HepG2 (cell line): ENCODE measurements around the gene HMG20B. TPM values are rescaled to one million over a fixed set of nuclear protein-coding genes. Genes with fewer than 3 reads are reported as not detected.

ENCODE experiments used
- ATF2 ChIP-seq: sonication (generic); formaldehyde crosslinking; IDR thresholded peaks from 2 replicates; pipeline ENCODE4 v1.4.0; 2020; ENCODE audit warnings: missing genetic modification reagents
- FIP1L1 ChIP-seq: fragments of 200-400 bp; formaldehyde crosslinking; IDR thresholded peaks from 2 replicates; pipeline ENCODE4 v1.6.1; 2018; ENCODE audit warnings: low read depth, mild to moderate bottlenecking, low read length, moderate library complexity, borderline replicate concordance; ENCODE audit not compliant: insufficient read depth
- HNRNPL ChIP-seq: fragments of 200-400 bp; formaldehyde crosslinking; IDR thresholded peaks from 2 replicates; pipeline ENCODE4 v1.6.1; 2017; ENCODE audit warnings: mild to moderate bottlenecking, low read depth, low read length
- JUN ChIP-seq: sonication (generic); formaldehyde crosslinking; IDR thresholded peaks from 2 replicates; pipeline ENCODE4 v1.4.0; 2020; ENCODE audit warnings: mild to moderate bottlenecking, missing genetic modification reagents
- KAT8 ChIP-seq: IDR thresholded peaks from 2 replicates; pipeline ENCODE4 v1.6.1; 2016; ENCODE audit warnings: missing genetic modification reagents, missing compliant biosample characterization
- MAF1 ChIP-seq: sonication (generic); formaldehyde crosslinking; IDR thresholded peaks from 2 replicates; pipeline ENCODE4 v1.5.0; 2020; ENCODE audit warnings: missing genetic modification reagents, borderline replicate concordance
- PITX1 ChIP-seq: sonication (generic); formaldehyde crosslinking; IDR thresholded peaks from 2 replicates; pipeline ENCODE4 v1.5.1; 2020; ENCODE audit warnings: mild to moderate bottlenecking, missing genetic modification reagents
- RBAK ChIP-seq: sonication (generic); formaldehyde crosslinking; IDR thresholded peaks from 2 replicates; pipeline ENCODE4 v1.5.1; 2020; ENCODE audit warnings: mild to moderate bottlenecking, missing genetic modification reagents
- RELA ChIP-seq: sonication (generic); formaldehyde crosslinking; IDR thresholded peaks from 2 replicates; pipeline ENCODE4 v1.4.0; 2020; ENCODE audit warnings: missing genetic modification reagents
- RNF219 ChIP-seq: sonication (generic); formaldehyde crosslinking; IDR thresholded peaks from 2 replicates; pipeline ENCODE4 v1.5.0; 2020; ENCODE audit warnings: mild to moderate bottlenecking, missing genetic modification reagents
- SKI ChIP-seq: fragments of 450-650 bp; IDR thresholded peaks from one replicate; pipeline ENCODE4 v1.6.1; 2018; ENCODE audit warnings: mild to moderate bottlenecking; ENCODE audit not compliant: partially characterized antibody
- ZNF12 ChIP-seq: sonication (generic); formaldehyde crosslinking; IDR thresholded peaks from 2 replicates; pipeline ENCODE4 v1.5.0; 2020; ENCODE audit warnings: missing genetic modification reagents
- ZNF501 ChIP-seq: sonication (generic); formaldehyde crosslinking; IDR thresholded peaks from 2 replicates; pipeline ENCODE4 v1.5.1; 2020; ENCODE audit warnings: mild to moderate bottlenecking, moderate library complexity, missing genetic modification reagents
- polyA plus RNA-seq, 8 experiments: library from polyadenylated mRNA; depleted of rRNA in 3 of 8; stranded (reverse) in 7 of 8; unstranded in 1 of 8; fragments of >200 nt; fragmentation: Illumina TruSeq in 4 of 8; extraction: Trizol in 4 of 8; gene quantifications; 2 replicates each; pipeline versions ENCODE4 v1.2.1 to v1.2.3, GENCODE V29; 2011 to 2016; ENCODE audit warnings: low read depth in 4 of 8, missing spikeins in 1 of 8, mixed read lengths in 1 of 8; ENCODE audit not compliant: insufficient read depth in 1 of 8
- total RNA-seq, 5 experiments: library from RNA; depleted of rRNA; stranded (reverse); fragments of >200 nt; fragmentation: Illumina TruSeq; extraction: Trizol; gene quantifications; 2 replicates each; pipeline ENCODE4 v1.2.3, GENCODE V29; 2016; ENCODE audit warnings: low read depth in 1 of 5
- TF ChIP-seq, protein P1 (sequence below): sonication (generic); formaldehyde crosslinking; IDR thresholded peaks from 2 replicates; pipeline ENCODE4 v1.4.0; 2020; ENCODE audit warnings: missing genetic modification reagents, mild to moderate bottlenecking, borderline replicate concordance
- TF ChIP-seq, protein P2 (sequence below): sonication (generic); formaldehyde crosslinking; IDR thresholded peaks from 2 replicates; pipeline ENCODE4 v1.4.0; 2020; ENCODE audit warnings: missing genetic modification reagents, borderline replicate concordance
- TF ChIP-seq, protein P3 (sequence below): sonication (generic); formaldehyde crosslinking; conservative IDR thresholded peaks from 2 replicates; pipeline ENCODE4 v1.4.0; 2020; ENCODE audit warnings: missing genetic modification reagents

HMG20B gene
- total and polyA plus RNA-seq, 2 of the 13 experiments (the other 11 are each of a cell fraction or from before 2014, with no cell fraction given), result 23.9 to 29.2 TPM

DNA sequence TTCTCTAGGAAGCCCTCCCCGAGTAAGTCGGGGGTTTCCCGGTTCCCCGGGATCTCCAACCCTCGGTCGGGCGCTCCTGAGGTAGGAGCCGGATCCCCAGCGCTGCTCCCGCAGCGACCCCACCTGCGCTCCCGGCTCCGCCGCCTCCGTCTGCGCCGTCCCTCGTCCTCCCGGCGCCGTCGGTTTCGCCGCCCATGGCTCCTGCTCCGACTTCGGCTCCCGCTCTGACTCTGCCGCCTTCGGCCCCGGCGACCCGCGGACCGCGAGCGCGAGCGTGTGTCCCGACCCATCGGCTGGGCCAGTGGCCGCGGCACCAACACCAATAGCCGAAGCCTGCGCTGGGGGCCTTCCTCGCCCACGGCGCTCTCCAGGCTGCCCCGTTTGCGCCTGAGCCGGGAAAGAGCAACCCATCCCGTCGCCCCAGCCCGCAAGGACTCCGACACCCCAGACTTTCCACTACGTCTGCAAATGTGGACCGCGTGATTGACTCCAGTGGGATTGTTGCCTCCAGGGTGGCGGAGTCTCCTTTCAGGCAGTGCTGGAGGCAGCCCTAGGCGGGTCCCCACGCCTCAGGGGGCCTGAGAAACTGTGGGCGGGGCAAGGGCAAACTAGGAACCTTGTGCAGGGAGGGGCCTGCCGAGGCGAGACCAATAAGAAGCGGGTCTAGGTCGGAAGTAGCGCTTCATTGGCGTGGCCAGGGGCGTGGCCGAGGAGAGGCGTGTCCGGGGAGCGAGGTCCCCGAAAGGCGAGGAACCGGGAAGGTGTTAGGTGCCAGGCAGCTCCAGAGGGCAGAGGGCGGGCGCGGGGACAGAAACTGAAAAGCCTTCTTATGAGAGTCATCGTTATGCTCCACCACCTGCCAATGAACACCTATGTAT is 54.0 kb downstream of the HMG20B start, which contains the start of gene CACTIN (continued):
- TF ChIP-seq, protein P1, sequence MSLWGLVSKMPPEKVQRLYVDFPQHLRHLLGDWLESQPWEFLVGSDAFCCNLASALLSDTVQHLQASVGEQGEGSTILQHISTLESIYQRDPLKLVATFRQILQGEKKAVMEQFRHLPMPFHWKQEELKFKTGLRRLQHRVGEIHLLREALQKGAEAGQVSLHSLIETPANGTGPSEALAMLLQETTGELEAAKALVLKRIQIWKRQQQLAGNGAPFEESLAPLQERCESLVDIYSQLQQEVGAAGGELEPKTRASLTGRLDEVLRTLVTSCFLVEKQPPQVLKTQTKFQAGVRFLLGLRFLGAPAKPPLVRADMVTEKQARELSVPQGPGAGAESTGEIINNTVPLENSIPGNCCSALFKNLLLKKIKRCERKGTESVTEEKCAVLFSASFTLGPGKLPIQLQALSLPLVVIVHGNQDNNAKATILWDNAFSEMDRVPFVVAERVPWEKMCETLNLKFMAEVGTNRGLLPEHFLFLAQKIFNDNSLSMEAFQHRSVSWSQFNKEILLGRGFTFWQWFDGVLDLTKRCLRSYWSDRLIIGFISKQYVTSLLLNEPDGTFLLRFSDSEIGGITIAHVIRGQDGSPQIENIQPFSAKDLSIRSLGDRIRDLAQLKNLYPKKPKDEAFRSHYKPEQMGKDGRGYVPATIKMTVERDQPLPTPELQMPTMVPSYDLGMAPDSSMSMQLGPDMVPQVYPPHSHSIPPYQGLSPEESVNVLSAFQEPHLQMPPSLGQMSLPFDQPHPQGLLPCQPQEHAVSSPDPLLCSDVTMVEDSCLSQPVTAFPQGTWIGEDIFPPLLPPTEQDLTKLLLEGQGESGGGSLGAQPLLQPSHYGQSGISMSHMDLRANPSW (CRISPR knock-in tag), result no peak
- TF ChIP-seq, protein P2, sequence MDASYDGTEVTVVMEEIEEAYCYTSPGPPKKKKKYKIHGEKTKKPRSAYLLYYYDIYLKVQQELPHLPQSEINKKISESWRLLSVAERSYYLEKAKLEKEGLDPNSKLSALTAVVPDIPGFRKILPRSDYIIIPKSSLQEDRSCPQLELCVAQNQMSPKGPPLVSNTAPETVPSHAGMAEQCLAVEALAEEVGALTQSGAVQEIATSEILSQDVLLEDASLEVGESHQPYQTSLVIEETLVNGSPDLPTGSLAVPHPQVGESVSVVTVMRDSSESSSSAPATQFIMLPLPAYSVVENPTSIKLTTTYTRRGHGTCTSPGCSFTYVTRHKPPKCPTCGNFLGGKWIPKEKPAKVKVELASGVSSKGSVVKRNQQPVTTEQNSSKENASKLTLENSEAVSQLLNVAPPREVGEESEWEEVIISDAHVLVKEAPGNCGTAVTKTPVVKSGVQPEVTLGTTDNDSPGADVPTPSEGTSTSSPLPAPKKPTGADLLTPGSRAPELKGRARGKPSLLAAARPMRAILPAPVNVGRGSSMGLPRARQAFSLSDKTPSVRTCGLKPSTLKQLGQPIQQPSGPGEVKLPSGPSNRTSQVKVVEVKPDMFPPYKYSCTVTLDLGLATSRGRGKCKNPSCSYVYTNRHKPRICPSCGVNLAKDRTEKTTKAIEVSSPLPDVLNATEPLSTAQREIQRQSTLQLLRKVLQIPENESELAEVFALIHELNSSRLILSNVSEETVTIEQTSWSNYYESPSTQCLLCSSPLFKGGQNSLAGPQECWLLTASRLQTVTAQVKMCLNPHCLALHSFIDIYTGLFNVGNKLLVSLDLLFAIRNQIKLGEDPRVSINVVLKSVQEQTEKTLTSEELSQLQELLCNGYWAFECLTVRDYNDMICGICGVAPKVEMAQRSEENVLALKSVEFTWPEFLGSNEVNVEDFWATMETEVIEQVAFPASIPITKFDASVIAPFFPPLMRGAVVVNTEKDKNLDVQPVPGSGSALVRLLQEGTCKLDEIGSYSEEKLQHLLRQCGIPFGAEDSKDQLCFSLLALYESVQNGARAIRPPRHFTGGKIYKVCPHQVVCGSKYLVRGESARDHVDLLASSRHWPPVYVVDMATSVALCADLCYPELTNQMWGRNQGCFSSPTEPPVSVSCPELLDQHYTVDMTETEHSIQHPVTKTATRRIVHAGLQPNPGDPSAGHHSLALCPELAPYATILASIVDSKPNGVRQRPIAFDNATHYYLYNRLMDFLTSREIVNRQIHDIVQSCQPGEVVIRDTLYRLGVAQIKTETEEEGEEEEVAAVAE (CRISPR knock-in tag), result peak; percentile 89; the same call in 1 of the 2 replicates
- TF ChIP-seq, protein P3, sequence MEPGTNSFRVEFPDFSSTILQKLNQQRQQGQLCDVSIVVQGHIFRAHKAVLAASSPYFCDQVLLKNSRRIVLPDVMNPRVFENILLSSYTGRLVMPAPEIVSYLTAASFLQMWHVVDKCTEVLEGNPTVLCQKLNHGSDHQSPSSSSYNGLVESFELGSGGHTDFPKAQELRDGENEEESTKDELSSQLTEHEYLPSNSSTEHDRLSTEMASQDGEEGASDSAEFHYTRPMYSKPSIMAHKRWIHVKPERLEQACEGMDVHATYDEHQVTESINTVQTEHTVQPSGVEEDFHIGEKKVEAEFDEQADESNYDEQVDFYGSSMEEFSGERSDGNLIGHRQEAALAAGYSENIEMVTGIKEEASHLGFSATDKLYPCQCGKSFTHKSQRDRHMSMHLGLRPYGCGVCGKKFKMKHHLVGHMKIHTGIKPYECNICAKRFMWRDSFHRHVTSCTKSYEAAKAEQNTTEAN (CRISPR knock-in tag), result 0 out of 2 replicates have a peak, but pooled peaks have one; percentile 23
- TF ChIP-seq FIP1L1 (no peak), ZNF12 (CRISPR knock-in tag) (no peak), JUN (no peak), RNF219 (CRISPR knock-in tag) (no peak), RBAK (CRISPR knock-in tag) (no peak), MAF1 (CRISPR knock-in tag) (peak; percentile 77; the same call in 1 of the 2 replicates), ATF2 (CRISPR knock-in tag) (0 out of 2 replicates have a peak, but pooled peaks have one; percentile 53), KAT8 (CRISPR knock-in tag) (peak; percentile 99), HNRNPL (0 out of 2 replicates have a peak, but pooled peaks have one; percentile 49), ZNF501 (CRISPR knock-in tag) (peak; percentile 99), SKI (peak; percentile 9), RELA (no peak), PITX1 (CRISPR knock-in tag) (peak; percentile 36; the same call in 1 of the 2 replicates)
